ENCODE measurements around the gene CBX4. TPM values are rescaled to one million over a fixed set of nuclear protein-coding genes. Genes with fewer than 3 reads are reported as not detected.

The CBX4 gene
- total and polyA plus RNA-seq, 10 of the 15 experiments (the other 5 are each of a cell fraction or from before 2014, with no cell fraction given), result 0.69 to 24.6 (median 4.2) TPM

- CTCF ChIA-PET, result interaction anchor here (1.2 to 3.3 kb wide), 6 partner anchors 20 to 98 kb away, joined by 3 to 19 read pairs (median 5); partner anchors contain the start of gene CBX8
- SMC1A ChIA-PET (ENCODE audit: uncharacterized antibody, unreplicated experiment), result interaction anchor here (1.6 kb wide), 1 partner anchor 30 kb away, joined by 7 read pairs; no protein-coding TSS in a partner anchor
- intact Hi-C loops (cut with micrococcal nuclease; ENCODE audit: unreplicated experiment) (loop anchor here (5.0 kb wide), 2 partner anchors 36 to 91 kb away; no protein-coding TSS in a partner anchor), in situ Hi-C loops (cut with MboI) (no loop called here)
- Histone ChIP-seq H2AFZ (ENCODE audit: control insufficient read depth, low read depth, low read length) (no peak overlapping the region), H3K4me2 (ENCODE audit: control insufficient read depth, insufficient read depth) (peak overlapping the region; percentile 79), H4K20me1 (ENCODE audit: control insufficient read depth, insufficient read depth) (0 out of 2 replicates have a peak, but pooled peaks cover 5% of the 10 kb centered on the region), H3K36me3 (ENCODE audit: control insufficient read depth in 2 of 2, insufficient read depth in 2 of 2, low read length in 1 of 2) (peaks cover 0 to 17% of the 10 kb centered on the region in 2 experiments; a peak in 2 of 4 replicates), H3K27me3 (replicated peaks in 1 of 2; ENCODE audit: control insufficient read depth in 2 of 2, insufficient read depth in 2 of 2, low read length in 1 of 2) (peaks cover 20 to 24% of the 10 kb centered on the region in 2 experiments), H3K9ac (ENCODE audit: control insufficient read depth, insufficient read depth, low read length) (peak overlapping the region; percentile 84), H3K79me2 (ENCODE audit: control insufficient read depth, insufficient read depth, low read length) (peaks cover 22% of the 10 kb centered on the region), H3K9me3 (replicated peaks; ENCODE audit: control insufficient read depth, insufficient read depth, low read length) (no peaks in the 10 kb centered on the region; the same call in 2 of the 3 replicates), H3K4me1 (ENCODE audit: control insufficient read depth, insufficient read depth, low read length) (peaks cover 21% of the 10 kb centered on the region), H3K4me3 (peak overlapping the region; percentile 95), H3K27ac (ENCODE audit: control insufficient read depth, insufficient read depth) (peak overlapping the region; percentile 69)
- DNase-seq (ENCODE audit: low read depth, low spot score) (no peak), FAIRE-seq (no peak), ATAC-seq (0 out of 3 replicates have a peak, but pooled peaks have one; percentile 6)
- TSS peak; percentile 71 for BruUV-seq (replicated peaks)
- RAD21 ChIA-PET (ENCODE audit: unreplicated experiment), result interaction anchor here (0.6 to 2.1 kb wide), 8 partner anchors 19 to 156 kb away, joined by 3 to 10 read pairs (median 7); partner anchors contain the start of gene CBX8
- WGBS (ENCODE audit: insufficient coverage, insufficient replicate concordance, low lambda C conversion rate, missing lambda C conversion rate), result 1% methylated on average over 27 of the region's 30 CpGs
- POLR2A ChIA-PET, result interaction anchor here (0.6 to 2.0 kb wide), 7 partner anchors 28 to 1921 kb away, joined by 3 to 15 read pairs (median 4); partner anchors contain the start of gene CBX8
- no peak; the same call in 1 of the 2 replicates for TF ChIP-seq POLR2A (IDR thresholded peaks at IDR 0.05; ENCODE audit: low read depth, low read length)
- TF ChIP-seq MXI1 (IDR thresholded peaks at IDR 0.05; ENCODE audit: low read depth, low read length), result 0 out of 2 replicates have a peak, but pooled peaks have one; percentile 36
- TF ChIP-seq ZBTB40 (IDR thresholded peaks at IDR 0.05; ENCODE audit: borderline replicate concordance), result peak; percentile 41; the same call in 1 of the 2 replicates
- no peak for TF ChIP-seq PBX3 (IDR thresholded peaks at IDR 0.05; ENCODE audit: insufficient replicate concordance, low read depth, low read length)
- no peak for TF ChIP-seq ESRRA (IDR thresholded peaks at IDR 0.05; ENCODE audit: low read length)
- TF ChIP-seq GABPA (IDR thresholded peaks at IDR 0.05; ENCODE audit: low read depth), result 0 out of 2 replicates have a peak, but pooled peaks have one; percentile 50
- peak; percentile 9 for TF ChIP-seq MEF2B (IDR thresholded peaks at IDR 0.05; ENCODE audit: partially characterized antibody, poor library complexity, severe bottlenecking)
- TF ChIP-seq MLLT1 (IDR thresholded peaks at IDR 0.05), result peak; percentile 55; the same call in 1 of the 2 replicates
- TF ChIP-seq E2F8 (IDR thresholded peaks at IDR 0.05; ENCODE audit: low read depth, partially characterized antibody), result peak; percentile 18
- TF ChIP-seq SMC3 (IDR thresholded peaks at IDR 0.05; ENCODE audit: borderline replicate concordance, low read length), result no peak
- TF ChIP-seq YY1 (IDR thresholded peaks at IDR 0.05; ENCODE audit: low read depth, low read length), result no peak
- TF ChIP-seq BACH1 (IDR thresholded peaks at IDR 0.05; ENCODE audit: borderline replicate concordance), result 0 out of 2 replicates have a peak, but pooled peaks have one; percentile 18
Measured at GRCh38 chr17:79837888-79838521, 1.2 kb downstream of the CBX4 start.
